ENCODE results near the gene PLXDC1.

DNA sequence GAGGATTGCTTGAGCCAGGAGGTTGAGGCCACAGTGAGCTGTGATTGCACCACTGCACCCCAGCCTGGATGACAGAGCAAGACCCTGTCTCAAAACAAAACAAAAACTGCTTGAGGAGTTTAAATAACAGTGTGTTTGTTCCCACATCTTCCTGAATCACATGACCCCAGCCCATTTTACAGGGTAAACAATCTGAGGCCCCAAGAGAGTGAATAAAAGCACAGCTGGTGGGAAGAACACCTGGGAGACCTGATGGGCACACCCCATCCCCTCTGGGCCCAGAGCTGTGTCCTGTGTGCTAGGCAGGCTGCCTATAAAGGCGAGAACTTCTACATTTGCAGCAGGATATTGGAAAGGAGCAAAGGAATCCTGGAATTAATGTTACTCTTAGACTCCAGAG is 69.6 kb downstream of the PLXDC1 start:
- TF ChIP-seq, protein P1, sequence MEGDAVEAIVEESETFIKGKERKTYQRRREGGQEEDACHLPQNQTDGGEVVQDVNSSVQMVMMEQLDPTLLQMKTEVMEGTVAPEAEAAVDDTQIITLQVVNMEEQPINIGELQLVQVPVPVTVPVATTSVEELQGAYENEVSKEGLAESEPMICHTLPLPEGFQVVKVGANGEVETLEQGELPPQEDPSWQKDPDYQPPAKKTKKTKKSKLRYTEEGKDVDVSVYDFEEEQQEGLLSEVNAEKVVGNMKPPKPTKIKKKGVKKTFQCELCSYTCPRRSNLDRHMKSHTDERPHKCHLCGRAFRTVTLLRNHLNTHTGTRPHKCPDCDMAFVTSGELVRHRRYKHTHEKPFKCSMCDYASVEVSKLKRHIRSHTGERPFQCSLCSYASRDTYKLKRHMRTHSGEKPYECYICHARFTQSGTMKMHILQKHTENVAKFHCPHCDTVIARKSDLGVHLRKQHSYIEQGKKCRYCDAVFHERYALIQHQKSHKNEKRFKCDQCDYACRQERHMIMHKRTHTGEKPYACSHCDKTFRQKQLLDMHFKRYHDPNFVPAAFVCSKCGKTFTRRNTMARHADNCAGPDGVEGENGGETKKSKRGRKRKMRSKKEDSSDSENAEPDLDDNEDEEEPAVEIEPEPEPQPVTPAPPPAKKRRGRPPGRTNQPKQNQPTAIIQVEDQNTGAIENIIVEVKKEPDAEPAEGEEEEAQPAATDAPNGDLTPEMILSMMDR (IDR thresholded peaks at IDR 0.05): no peak
- TF ChIP-seq POLR2A (IDR thresholded peaks at IDR 0.05): no peak

Data from right lobe of liver (tissue), 4 donors.